ENCODE results near the gene PROC. TPM values are rescaled to one million over a fixed set of nuclear protein-coding genes. Genes with fewer than 3 reads are reported as not detected.
A peak's percentile ranks its signal among the peaks of the same experiment; 100 is the strongest.
"Not testable (repeated sequence)": the region's sequence is repeated elsewhere in the genome, so short reads cannot be mapped to it uniquely, and the experiment has no call there.

PROC gene
- polyA plus RNA-seq, 4 donors: 0.50 to 5.8 (median 1.7) TPM

DNA sequence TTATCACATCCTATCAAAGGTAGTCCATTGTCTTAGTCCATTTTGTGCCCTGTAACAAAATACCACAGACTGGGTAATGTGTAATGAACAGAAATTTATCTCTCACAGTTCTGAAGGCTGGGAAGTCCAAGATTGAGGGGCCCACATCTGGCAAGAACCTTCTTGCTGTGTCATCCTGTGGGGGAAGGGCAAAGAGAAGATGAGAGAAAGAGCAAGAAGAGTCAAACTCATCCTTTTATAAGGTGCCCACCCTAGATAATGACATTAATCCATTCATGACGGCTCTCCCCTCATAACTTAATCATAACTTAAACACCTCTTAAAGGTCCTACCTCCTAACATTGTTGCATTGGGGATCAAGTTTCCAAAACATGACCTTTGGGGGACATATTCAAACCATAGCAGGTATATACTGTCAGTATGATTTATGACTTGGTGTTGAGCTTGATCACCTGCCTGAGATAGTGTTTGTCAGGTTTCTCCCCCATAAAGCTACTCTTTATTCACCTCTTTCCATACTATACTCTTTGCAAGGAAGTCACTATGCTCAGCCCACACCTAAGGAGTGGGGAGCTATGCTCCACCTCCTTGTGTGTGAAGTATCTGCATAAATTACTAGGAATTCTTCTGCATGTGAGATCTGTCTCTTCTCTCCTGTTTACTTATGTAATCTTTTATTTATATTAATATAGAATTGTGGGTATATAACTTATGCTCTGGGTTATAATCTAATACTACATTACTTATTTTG lies 25.2 kb upstream of the PROC start:
- DNase-seq (ENCODE audit: low read depth in 4 of 4, low spot score in 3 of 4): no peak

DNA sequence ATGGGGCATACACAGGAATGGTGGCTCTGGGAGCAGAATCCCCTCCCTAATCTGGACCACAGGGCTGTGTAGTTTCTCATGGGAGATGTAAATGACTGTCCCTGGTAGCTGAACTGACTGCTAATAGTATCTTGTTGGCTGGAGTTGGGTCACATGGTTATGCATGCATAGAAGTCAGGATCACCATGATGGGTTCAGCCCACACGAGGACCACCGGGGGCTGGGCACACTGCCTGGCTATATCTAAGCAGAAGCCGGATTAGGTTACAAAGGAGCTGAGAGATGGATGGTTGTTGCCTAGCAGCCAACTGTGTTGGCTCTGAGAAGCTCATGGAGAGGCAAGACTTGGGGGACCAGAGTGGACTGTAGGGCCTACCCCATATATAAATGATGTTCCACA lies 23.7 kb upstream of the PROC start:
- no peak for DNase-seq (ENCODE audit: low read depth in 4 of 4, low spot score in 3 of 4)

- no peak for DNase-seq (ENCODE audit: low read depth in 4 of 4, low spot score in 3 of 4)
These were observed 20.5 kb upstream of the PROC start for GRCh38 chr2:127397568-127398238.

DNA sequence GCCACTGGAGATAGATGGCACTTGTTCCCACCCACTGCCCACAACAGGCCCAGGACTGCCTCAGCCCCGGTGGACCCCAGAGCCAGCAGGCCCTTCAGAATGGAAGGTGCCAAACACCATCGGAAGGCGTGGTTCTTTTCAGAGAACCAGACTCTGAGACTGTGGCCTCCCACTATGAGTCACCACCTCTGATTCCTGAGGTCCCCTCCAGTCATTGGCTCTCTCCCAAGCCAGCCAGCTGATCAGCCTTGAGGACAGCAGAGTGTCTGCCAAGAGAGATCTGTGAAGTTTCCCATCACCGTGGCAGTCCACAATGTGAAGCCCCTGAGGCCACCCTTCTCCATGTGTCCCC lies 20.0 kb upstream of the PROC start:
- no peak for DNase-seq (ENCODE audit: low read depth in 4 of 4, low spot score in 3 of 4)

- DNase-seq (ENCODE audit: low read depth in 4 of 4, low spot score in 3 of 4): no peak
These were observed 17.7 kb upstream of the PROC start for GRCh38 chr2:127400533-127400896.

DNA sequence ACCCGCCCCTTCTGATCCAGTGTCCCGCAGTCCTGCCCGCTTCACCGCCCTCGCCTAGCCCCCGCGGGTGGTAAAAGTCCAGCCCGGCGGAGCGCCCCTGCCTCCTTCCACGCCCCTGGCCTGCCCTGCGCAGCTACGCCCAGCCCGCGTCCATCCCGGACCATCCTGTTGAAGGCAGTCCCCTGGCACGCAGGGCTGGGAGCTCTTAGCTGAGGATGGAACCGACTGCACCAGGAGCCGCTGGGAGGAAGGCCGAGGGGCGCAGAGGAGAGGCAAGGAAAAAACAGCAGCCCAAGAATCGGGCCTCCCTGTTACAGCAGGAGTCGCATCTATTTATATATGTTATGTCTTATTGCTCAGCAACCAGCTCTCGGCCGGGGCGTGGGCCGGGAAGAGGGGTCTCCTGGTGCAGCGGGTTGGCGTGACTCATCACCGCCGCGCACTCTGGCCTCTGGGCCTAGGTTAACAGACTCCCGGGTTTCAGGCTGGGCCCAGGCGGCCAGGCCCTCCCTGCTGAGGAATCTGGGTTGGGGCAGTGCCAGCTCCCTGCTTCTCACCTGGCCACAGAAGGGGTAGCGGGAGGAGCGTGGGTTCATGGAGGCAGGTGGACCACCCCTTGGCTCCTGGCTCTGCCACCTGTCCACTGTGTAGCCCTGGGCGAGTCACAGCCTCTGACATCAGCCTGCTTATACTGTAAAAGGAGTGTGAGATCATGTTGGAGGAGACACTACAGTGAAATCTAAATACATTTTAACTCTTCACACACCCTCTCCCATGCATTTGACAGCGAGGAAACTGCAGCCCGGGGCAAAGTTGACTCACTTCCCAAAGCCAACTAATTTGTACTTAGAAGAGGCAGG lies 17.1 kb upstream of the PROC start:
- no peak for DNase-seq (ENCODE audit: low read depth in 4 of 4, low spot score in 3 of 4)

DNA sequence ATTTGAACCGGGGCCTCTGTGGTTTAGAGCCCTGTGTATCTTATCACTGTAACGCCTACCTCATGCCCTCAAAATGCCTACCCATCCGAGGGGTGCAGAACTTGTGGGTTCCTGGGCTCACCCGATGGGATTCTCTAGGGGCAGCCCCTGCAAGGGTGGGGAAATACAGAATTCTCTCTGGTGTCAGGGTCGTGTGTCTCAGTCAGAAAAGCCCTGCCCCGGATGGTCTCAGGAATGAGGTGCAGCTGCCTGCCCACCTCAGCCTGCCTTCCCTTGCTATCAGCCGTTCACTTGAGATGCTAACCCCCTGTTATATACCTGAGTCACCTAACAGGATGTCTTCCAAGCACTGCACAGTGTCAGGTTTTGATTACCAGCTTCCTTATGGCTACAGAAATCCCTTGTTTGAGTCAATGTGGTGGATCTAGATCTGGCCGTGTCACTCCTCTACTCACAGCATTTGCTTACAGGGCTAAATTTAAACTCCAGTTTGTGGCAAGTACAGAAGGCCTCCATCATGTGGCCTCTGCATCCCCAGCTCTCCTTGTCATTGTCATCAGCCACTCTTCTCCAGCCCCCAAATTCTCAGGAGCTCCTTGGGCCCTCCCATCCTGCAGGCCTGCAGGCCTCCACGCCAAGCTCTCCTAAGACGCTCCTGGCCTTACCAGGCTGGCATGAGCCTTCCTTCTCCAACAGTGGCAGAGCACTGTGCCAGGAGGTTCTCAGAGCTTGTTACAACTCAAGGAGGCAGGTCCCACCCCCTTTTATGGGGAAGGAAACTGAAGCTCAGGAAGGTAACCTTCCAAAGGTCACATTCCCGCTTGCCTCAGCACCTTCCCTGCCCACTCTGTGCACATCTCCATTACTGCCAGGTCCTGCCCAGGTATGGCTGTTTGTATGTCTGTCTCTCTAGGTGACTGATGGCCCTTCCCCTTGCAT lies 16.2 kb upstream of the PROC start:
- DNase-seq (ENCODE audit: low read depth in 4 of 4, low spot score in 3 of 4): no peak

DNA sequence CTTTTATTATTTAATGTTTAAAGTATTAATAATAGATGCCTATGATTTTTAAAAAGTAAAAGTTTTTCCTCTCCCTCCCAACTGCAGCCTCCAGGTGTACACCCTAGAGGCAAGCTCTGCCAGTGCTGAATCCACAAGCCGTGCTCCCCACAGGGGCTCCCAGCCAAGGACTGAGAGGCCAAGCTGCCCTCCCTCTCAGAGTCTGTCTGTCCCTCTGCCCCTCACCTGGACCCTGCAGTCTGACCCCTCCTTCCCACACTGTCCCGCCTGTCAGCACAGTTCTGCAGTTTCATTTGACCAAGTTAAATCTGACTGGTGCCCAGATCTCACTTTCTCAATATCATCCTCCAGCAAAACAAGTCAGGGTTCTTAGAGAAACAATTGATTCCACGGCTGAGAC lies 14.8 kb upstream of the PROC start:
- no peak for DNase-seq (ENCODE audit: low read depth in 4 of 4, low spot score in 3 of 4)

GRCh38 chr2:127404466-127405254 lies 13.6 kb upstream of the PROC start:
- no peak for DNase-seq (ENCODE audit: low read depth in 4 of 4, low spot score in 3 of 4)

DNA sequence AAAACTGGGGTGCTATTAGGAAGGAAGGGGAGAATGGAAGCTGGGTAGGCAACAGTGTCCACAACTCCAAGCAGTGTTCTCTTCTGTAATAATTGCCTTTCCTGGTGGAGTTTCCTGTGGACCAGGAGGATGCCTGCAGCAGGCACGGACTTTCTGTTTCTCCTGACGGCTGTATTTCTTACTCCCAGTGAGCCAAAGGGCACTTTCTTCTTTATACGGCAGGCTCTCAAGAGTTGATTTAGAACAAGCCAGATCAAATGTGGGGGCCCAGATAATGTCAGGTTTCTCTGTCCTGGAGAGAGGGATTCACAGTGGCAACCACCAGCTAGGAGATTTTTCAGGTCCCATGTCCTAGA lies 13.0 kb upstream of the PROC start:
- no peak for DNase-seq (ENCODE audit: low read depth in 4 of 4, low spot score in 3 of 4)

- no peak for DNase-seq (ENCODE audit: low read depth in 4 of 4, low spot score in 3 of 4)
These were observed 11.8 kb upstream of the PROC start for GRCh38 chr2:127406454-127406853.

GRCh38 chr2:127407091-127407490 lies 11.1 kb upstream of the PROC start:
- DNase-seq (ENCODE audit: low read depth in 4 of 4, low spot score in 3 of 4): no peak

DNA sequence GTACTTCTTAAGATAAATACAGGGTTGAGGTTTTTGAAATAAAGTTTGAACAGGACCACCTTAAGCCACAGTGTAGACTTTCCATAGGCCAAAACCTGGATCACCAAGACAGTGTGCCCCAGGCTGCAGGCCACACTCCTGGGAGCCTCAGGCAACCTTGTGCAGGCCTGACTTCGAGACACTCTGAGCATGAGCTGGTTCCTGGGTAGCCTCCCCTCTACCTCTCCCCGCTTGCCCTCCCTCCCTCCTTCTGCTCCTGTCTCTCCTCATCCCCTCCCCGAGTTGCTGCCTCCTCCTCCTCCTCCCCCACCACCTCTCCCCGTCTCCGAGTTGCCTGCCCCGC lies 10.6 kb upstream of the PROC start:
- DNase-seq (ENCODE audit: low read depth in 4 of 4, low spot score in 3 of 4): no peak

- peak in 3 of 4 donors; percentile 74 to 77 (median 75) for DNase-seq (ENCODE audit: low read depth in 4 of 4, low spot score in 3 of 4)
These were observed 10.0 kb upstream of the PROC start for GRCh38 chr2:127408004-127408806.

GRCh38 chr2:127408807-127409099 lies 9.5 kb upstream of the PROC start:
- DNase-seq (ENCODE audit: low read depth in 4 of 4, low spot score in 3 of 4): no peak

GRCh38 chr2:127409716-127410115 lies 8.5 kb upstream of the PROC start:
- DNase-seq (ENCODE audit: low read depth in 4 of 4, low spot score in 3 of 4): not testable (repeated sequence)

- no peak for DNase-seq (ENCODE audit: low read depth in 4 of 4, low spot score in 3 of 4)
These were observed 7.2 kb upstream of the PROC start for GRCh38 chr2:127410871-127411652.

GRCh38 chr2:127411653-127412369 lies 6.4 kb upstream of the PROC start:
- no peak for DNase-seq (ENCODE audit: low read depth in 4 of 4, low spot score in 3 of 4)

Measured in left renal pelvis (tissue), 4 donors.